Astrocyte of the cerebellum (primary cell): ENCODE results near the gene RAET1G.

Source experiments
- DNase-seq: peaks from one replicate; pipeline ENCODE4 v3.0.0-alpha.2; 2011; ENCODE audit warnings: low read depth
- H3K4me3 ChIP-seq: 2 replicates; pipeline ENCODE4 v1.5.1; 2011; ENCODE audit warnings: mild to moderate bottlenecking, low read depth, low read length, moderate library complexity
- in situ Hi-C: cut with HindIII; loops from 2 replicates; pipeline ENCODE4 v1.10.0; 2017; ENCODE audit warnings: low sequenced_read_pairs
- TF ChIP-seq, protein P1 (sequence below): IDR thresholded peaks from 2 replicates; pipeline ENCODE4 v1.5.1; 2012; ENCODE audit warnings: low read length, low read depth, moderate library complexity, mild to moderate bottlenecking; ENCODE audit errors: missing control alignments

The RAET1G gene

DNA sequence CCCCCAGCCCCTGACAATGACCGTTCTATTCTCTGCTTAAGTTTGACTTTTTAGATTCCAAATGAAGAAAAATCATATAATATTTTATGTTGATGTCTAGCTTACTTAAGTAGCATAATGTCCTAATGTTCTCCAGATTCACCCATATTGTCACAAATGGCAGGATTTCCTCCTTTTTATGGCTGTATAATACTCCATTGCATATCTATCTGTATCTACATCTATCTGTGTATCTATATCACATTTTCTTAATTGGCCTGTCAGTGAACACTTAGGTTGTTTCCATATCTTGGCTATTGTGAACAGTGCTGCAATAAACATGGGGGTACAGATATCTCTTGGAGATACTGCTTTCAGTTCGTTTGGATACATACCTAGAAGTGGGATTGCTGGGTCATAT is 51.7 kb downstream of the RAET1G start:
- no peak overlapping the region for H3K4me3 ChIP-seq
- no peak for DNase-seq
- TF ChIP-seq, protein P1, sequence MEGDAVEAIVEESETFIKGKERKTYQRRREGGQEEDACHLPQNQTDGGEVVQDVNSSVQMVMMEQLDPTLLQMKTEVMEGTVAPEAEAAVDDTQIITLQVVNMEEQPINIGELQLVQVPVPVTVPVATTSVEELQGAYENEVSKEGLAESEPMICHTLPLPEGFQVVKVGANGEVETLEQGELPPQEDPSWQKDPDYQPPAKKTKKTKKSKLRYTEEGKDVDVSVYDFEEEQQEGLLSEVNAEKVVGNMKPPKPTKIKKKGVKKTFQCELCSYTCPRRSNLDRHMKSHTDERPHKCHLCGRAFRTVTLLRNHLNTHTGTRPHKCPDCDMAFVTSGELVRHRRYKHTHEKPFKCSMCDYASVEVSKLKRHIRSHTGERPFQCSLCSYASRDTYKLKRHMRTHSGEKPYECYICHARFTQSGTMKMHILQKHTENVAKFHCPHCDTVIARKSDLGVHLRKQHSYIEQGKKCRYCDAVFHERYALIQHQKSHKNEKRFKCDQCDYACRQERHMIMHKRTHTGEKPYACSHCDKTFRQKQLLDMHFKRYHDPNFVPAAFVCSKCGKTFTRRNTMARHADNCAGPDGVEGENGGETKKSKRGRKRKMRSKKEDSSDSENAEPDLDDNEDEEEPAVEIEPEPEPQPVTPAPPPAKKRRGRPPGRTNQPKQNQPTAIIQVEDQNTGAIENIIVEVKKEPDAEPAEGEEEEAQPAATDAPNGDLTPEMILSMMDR = no peak
- in situ Hi-C loops = no loop called here

DNA sequence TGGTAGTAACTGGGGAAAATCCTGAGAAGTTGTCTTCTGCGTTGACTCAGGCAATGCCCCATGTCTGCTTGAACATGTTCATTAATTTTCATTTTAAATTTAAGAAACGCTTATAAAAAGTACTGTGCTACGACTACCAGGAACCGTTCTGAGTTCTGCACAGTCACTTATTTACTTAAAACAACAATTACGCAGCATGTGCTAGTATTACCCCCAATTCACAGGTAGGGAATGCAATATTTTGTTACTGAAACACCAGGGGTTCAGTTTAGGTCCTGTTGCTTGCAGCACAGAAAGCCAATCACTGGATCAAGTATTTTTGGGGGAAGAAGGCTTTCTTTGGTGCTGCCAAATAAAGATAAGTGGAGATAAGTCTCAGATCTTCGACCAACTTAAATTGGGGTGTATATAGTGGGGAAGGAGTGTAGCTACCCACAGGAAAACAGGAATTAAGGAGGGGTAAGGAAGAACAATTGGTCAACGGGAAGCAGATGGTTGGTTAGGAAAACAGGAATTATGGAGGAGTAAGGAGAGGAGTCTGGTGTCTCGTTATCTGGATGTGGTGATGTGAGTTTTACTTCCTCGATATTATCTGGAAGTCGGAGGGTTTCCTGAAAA is 53.5 kb downstream of the RAET1G start:
- H3K4me3 ChIP-seq = no peak overlapping the region
- in situ Hi-C loops = no loop called here
- no peak for DNase-seq
- TF ChIP-seq, protein P1 = no peak

DNA sequence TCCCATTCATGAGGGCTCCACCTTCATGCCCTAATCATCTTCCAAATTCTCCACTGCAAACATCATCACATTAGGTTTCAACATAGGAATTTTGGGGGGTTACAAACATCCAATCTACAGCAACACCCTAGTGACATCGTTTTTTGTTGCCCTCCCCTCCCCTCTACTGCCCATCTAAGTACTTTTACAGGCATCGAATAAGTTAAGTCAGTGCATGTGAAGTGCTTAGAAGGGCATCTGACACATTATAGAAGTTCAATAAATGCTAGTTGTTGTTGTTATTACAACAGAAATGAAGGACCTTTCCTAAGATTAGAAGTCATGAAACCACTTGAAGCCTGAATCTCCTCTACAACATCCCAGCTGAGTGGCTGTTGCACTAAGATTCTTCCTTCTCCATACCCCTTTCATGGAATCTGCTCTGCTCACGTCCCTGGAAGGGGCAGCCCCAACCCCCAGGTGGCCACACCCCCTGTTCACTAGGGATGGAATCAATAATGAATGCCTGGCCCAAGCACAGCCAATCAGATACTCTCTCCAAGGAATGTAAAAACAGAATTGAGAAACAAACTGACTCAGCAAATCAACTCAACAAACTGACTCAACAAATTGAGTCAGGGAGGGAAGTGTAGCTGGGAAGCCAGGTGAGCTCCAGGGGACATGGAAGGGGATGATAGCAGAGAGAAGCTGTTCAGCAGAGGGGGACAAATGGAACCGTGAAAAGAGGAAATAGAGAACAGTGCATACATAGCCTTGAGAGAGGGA is 54.9 kb downstream of the RAET1G start:
- TF ChIP-seq, protein P1 = no peak
- H3K4me3 ChIP-seq = no peak overlapping the region
- in situ Hi-C loops = no loop called here
- no peak for DNase-seq
